Epithelial cell of prostate (primary cell): Measurements from ENCODE around the gene FCN2.

Source experiments
- DNase-seq: peaks from one replicate; pipeline ENCODE4 v3.0.0-alpha.2; 2011; ENCODE audit warnings: low read depth, low spot score
- H3K27ac ChIP-seq: fragments of 450-650 bp; 2 replicates; pipeline ENCODE4 v1.5.1; 2017; ENCODE audit warnings: mild to moderate bottlenecking

Gene FCN2

DNA sequence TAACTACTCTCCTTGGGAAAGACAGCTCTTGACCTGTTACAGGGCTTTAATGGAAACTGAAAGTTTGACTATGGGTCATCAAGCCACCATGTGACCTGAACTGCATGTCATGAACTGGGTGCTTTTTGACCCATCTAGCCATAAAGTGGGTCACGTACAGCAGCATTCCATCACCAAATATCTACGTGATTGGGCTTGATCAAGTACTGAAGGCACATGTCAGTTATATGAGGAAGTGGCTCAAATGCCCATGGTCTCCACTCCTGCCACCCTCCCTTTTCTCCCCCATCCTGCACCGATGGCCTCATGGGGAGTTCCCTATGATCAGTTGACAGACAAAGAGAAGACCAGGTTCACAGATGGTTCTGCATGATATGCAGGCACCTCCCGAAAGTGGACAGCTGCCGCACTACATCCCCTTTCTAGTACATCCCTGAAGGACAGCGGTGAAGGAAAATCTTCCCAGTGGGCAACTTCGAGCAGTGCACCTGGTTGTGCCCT is 44.5 kb downstream of the FCN2 start:
- H3K27ac ChIP-seq, result no peak overlapping the region
- no peak for DNase-seq

DNA sequence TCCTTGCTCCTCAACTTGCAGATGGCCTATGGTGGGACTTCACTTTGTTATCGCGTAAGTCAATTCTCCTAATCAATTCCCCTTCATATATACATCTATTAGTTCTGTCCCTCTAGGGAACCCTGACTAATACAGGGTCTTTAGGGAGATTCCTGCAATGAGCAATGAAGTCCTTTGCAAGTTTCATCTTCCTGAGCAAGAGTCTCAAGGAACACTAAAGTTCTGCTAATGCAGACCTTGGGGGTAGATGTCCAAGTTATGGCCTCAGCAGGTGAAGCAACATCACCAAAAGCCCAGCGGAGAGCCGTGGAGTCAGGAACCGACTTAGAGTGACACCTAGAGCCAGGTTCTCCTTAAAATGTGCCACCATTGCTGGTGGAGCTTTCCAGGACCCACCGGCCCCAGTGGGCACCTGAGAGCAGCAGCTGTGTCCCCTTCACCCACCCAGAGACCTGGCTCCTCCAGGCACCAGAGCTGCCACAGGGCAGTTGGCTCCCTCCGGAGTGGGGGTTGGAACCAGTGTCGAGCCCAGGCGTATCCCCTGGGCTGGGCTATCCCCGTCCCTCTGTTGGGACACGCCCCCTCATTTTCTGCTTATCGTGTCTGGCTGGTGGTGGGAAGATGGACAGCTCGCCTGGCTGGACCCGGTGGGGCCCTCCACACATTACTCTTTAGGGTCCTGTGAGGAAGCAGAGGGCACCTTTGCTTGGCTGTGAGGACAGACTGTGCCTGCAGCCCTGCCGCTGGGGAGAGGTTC is 48.0 kb downstream of the FCN2 start:
- DNase-seq, result no peak
- no peak overlapping the region for H3K27ac ChIP-seq

- no peak overlapping the region for H3K27ac ChIP-seq
- no peak for DNase-seq
Measured at GRCh38 chr9:134929193-134930158, 48.9 kb downstream of the FCN2 start.

DNA sequence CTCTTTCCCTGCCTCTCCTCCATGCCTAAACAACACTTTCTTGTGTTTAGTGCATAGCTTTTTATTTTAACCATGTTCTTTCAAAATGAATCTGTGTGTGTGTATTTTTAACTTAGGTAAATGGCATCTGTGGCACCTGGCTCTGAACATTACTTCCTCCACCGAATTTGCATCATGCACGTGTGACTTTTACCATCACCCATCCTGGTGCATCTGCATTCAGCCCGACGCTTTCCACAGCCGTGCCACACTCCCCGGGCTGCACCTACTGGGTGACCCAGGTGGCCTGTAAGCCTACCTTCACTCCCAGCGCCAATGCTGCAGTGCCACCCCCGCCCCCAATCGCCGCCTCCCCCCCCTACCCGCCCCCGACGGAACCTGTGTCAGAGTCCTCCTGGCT is 49.8 kb downstream of the FCN2 start:
- no peak overlapping the region for H3K27ac ChIP-seq
- DNase-seq, result no peak

DNA sequence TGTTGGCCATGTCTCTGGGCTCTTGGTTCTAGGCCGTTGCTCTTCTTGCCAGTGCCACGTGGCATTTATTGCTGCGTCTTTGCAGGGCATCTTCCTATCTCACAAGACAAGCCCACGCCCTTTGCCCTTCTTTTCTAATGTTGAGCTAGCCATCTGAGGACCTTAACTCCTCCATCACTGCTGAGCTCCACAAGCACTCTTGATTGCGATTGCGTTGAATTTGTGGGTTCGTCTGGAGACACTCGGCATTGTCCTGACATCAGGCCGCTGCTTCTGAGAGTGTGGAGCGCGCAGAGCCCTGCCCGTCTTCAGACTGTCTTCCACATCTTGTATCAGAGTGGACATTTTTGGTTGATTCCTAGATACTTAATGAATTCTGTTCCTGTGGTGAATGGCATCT is 51.6 kb downstream of the FCN2 start:
- no peak overlapping the region for H3K27ac ChIP-seq
- no peak for DNase-seq

GRCh38 chr9:134932606-134933005 is 52.0 kb downstream of the FCN2 start:
- no peak overlapping the region for H3K27ac ChIP-seq
- no peak for DNase-seq

DNA sequence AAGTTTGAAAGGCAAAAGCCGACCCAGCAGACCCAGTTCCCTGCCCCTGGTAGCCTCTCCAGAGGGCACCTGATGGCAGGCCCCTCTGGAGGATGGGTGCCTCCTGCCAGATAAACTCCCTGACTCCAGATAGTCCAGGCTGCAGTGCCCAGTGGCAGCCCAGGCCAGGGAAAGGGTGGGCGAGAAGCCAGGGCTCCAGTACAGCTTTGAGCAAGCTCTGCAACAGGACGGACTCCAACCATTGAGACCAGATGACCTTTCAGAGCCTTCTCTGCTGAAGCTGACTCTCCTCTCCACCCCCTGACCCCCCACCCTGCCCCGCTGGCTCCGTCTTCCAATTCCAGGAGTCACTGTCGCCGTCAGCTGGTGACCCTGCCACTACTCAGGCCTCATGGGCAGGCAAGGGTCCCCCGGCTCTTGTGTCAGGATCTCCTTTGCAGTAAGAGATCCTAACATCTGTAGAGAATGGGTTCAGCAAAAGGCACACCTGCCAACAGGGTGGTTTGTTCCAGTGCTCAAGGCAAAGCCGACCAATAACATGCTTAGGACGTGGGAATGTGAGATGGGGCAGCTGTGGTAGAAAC is 52.6 kb downstream of the FCN2 start:
- no peak for DNase-seq
- H3K27ac ChIP-seq, result no peak overlapping the region

GRCh38 chr9:134935056-134935640 is 54.5 kb downstream of the FCN2 start:
- no peak overlapping the region for H3K27ac ChIP-seq

GRCh38 chr9:134935701-134936345 is 55.2 kb downstream of the FCN2 start:
- no peak for DNase-seq
- no peak overlapping the region for H3K27ac ChIP-seq

More at GRCh38 chr9:134935056-134935640, 54.5 kb downstream of the FCN2 start:
- no peak for DNase-seq

DNA sequence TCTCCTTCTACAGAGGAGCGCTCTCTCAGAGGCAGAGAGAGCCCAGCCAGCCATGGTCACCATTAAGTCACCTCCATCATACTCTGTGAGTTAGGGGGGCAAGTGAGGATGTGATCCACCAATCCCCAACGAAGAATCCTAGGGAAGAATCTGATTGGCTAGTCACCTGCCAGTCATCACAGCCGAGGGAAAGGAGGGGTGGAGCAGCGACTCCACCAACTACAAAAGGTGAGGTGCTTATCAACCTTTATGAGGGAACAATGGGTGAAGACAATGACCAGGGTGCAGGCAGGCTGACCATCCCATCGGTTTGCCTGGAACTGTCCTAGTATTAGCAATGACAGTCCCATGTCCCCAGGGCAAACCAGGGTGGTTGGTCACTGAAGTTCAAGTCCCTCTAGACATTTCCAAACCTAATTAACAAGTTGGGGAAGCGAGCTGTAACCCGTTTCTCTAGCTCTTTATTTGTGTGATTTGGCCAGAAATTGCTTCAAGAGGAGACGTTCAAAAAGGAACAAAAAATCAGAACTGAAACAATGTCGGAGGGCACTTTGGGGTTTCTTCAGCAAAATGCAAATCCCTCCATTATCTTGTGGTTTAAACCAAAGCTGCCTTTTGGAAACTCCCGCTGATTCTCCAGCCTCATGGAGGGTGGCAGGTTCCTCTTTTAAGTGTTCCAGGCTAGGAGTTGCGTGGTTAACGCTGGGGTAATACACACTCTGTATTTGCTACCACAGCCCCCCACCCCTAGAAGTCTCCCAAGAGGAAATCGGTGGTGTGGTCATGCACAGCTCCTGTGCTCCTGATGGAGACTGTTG is 55.9 kb downstream of the FCN2 start:
- no peak overlapping the region for H3K27ac ChIP-seq
- DNase-seq, result no peak
